ENCODE measurements around the gene PNMA8C.

Gene PNMA8C

DNA sequence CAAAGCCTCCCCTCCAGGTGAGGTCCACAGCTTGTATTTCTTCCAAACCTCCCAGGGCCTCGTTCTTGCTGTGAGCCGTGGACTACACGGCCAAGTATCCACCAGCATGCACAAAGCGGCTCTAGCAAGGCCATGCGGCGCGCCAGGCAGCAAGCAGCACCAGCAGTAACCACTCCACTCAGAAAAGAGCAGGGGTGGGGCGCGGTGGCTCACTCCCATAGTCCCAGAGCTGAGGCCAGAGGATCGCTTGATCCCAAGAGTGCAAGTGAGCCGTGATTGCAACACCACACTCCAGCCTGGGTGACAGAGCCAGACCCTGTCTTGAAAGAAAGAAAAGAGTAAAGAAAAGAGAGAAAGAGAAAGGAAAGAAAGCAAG, 20.1 kb downstream of the PNMA8C start:
- no peak overlapping the region for H2AFZ ChIP-seq (ENCODE audit: low read depth, low read length)
- H3K4me3 ChIP-seq (ENCODE audit: low read depth in 1 of 2, low read length in 2 of 2): no peak overlapping the region
- no peaks in the 10 kb centered on the region for H3K79me2 ChIP-seq (ENCODE audit: insufficient read depth, low read length)
- H3K27ac ChIP-seq (ENCODE audit: low read length): no peak overlapping the region
- no peak overlapping the region for H3K9ac ChIP-seq (ENCODE audit: low read depth, low read length)
- H4K20me1 ChIP-seq (ENCODE audit: insufficient read depth, low read length): no peaks in the 10 kb centered on the region
- H3K27me3 ChIP-seq (ENCODE audit: insufficient read depth, low read length, poor library complexity): peaks cover 10% of the 10 kb centered on the region
- no peak overlapping the region for H3K4me2 ChIP-seq (ENCODE audit: insufficient read depth, low read length)
- H3K9me3 ChIP-seq (ENCODE audit: insufficient read depth, low read length, severe bottlenecking): no peaks in the 10 kb centered on the region
- no peaks in the 10 kb centered on the region for H3K4me1 ChIP-seq (ENCODE audit: insufficient read depth, low read length)
- no peaks in the 10 kb centered on the region for H3K36me3 ChIP-seq (ENCODE audit: insufficient read depth, low read length)
- DNase-seq (no peak), ATAC-seq (ENCODE audit: insufficient read depth, low read depth) (no peak)
- TF ChIP-seq, protein P1, sequence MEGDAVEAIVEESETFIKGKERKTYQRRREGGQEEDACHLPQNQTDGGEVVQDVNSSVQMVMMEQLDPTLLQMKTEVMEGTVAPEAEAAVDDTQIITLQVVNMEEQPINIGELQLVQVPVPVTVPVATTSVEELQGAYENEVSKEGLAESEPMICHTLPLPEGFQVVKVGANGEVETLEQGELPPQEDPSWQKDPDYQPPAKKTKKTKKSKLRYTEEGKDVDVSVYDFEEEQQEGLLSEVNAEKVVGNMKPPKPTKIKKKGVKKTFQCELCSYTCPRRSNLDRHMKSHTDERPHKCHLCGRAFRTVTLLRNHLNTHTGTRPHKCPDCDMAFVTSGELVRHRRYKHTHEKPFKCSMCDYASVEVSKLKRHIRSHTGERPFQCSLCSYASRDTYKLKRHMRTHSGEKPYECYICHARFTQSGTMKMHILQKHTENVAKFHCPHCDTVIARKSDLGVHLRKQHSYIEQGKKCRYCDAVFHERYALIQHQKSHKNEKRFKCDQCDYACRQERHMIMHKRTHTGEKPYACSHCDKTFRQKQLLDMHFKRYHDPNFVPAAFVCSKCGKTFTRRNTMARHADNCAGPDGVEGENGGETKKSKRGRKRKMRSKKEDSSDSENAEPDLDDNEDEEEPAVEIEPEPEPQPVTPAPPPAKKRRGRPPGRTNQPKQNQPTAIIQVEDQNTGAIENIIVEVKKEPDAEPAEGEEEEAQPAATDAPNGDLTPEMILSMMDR (IDR thresholded peaks at IDR 0.05; ENCODE audit: borderline replicate concordance, extremely low read depth, low read length, poor library complexity, severe bottlenecking): no peak
- no peak for TF ChIP-seq EZH2 (IDR thresholded peaks at IDR 0.05; ENCODE audit: borderline replicate concordance, low read depth, low read length, severe bottlenecking)

DNA sequence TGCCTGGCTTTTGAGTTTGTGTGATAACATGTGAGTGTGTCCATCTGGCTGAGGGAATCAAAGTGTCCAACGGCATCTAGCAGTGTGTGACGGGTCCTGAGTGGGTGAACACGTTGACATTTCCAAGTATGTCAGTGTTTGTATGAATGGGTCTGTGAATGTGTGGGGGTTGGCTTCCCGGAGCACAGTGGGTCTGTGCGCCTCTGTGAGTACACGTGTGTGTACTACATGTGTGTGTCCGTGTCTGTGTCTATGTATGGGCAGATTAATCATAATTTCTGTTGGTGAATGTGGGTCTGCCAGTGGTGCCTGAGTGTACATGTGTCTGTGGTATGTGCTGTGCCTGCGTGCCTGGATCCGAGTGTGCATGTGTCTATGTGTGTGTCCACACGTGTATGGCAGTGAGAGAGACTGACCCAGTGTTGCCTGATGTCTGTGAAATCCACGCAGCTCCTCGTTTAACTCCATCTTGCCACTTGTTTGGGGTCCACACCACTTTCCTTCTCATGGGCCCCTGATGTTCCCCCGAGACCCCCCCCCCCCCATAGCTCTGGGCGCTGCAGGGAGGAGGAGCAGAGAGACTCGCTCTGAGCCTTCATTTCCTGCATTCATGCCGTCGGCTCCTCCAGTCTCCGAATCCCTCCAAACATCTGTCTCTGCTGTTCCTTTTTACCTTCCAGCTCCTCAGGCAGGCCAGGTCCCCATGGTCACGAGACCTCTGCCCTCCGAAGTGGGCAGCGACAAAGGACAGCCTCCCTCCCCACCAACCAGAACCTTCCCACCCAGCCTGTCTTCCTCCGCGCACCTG, 20.7 kb downstream of the PNMA8C start:
- H3K36me3 ChIP-seq (ENCODE audit: insufficient read depth, low read length): no peaks in the 10 kb centered on the region
- H3K9ac ChIP-seq (ENCODE audit: low read depth, low read length): no peak overlapping the region
- no peak overlapping the region for H3K4me3 ChIP-seq (ENCODE audit: low read depth in 1 of 2, low read length in 2 of 2)
- H3K4me1 ChIP-seq (ENCODE audit: insufficient read depth, low read length): no peaks in the 10 kb centered on the region
- no peak overlapping the region for H3K4me2 ChIP-seq (ENCODE audit: insufficient read depth, low read length)
- TF ChIP-seq, protein P1 (IDR thresholded peaks at IDR 0.05; ENCODE audit: borderline replicate concordance, extremely low read depth, low read length, poor library complexity, severe bottlenecking): no peak
- TF ChIP-seq EZH2 (IDR thresholded peaks at IDR 0.05; ENCODE audit: borderline replicate concordance, low read depth, low read length, severe bottlenecking): no peak
- no peaks in the 10 kb centered on the region for H3K9me3 ChIP-seq (ENCODE audit: insufficient read depth, low read length, severe bottlenecking)
- no peak overlapping the region for H3K27ac ChIP-seq (ENCODE audit: low read length)
- no peak for ATAC-seq (ENCODE audit: insufficient read depth, low read depth)
- no peak for DNase-seq
- peaks cover 10% of the 10 kb centered on the region for H3K27me3 ChIP-seq (ENCODE audit: insufficient read depth, low read length, poor library complexity)
- H3K79me2 ChIP-seq (ENCODE audit: insufficient read depth, low read length): no peaks in the 10 kb centered on the region
- no peak overlapping the region for H2AFZ ChIP-seq (ENCODE audit: low read depth, low read length)
- no peaks in the 10 kb centered on the region for H4K20me1 ChIP-seq (ENCODE audit: insufficient read depth, low read length)

DNA sequence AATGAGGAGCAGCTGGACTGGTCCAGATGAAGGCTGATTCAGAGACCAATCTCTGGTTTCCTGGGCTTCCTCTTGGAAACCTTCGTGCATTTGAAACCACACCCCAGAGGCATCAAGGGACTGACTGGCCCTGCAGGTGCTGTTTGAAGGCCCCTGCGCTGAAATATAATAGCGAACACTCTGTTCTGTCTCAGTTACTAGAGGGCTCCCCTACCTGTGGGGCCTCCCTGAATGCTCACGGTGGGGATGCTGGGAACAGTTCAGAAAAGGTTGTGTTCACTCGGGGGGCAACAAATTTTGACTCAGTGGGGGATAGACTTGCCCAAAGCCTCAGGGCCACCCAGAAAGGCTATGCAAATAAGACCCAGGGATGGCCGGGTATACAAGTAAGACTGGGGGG, 21.8 kb downstream of the PNMA8C start:
- no peak for TF ChIP-seq EZH2 (IDR thresholded peaks at IDR 0.05; ENCODE audit: borderline replicate concordance, low read depth, low read length, severe bottlenecking)
- TF ChIP-seq, protein P1 (IDR thresholded peaks at IDR 0.05; ENCODE audit: borderline replicate concordance, extremely low read depth, low read length, poor library complexity, severe bottlenecking): no peak
- Histone ChIP-seq H3K4me1 (ENCODE audit: insufficient read depth, low read length) (no peaks in the 10 kb centered on the region), H3K9ac (ENCODE audit: low read depth, low read length) (no peak overlapping the region), H3K27me3 (ENCODE audit: insufficient read depth, low read length, poor library complexity) (peaks cover 10% of the 10 kb centered on the region), H4K20me1 (ENCODE audit: insufficient read depth, low read length) (no peaks in the 10 kb centered on the region), H2AFZ (ENCODE audit: low read depth, low read length) (no peak overlapping the region), H3K79me2 (ENCODE audit: insufficient read depth, low read length) (no peaks in the 10 kb centered on the region), H3K36me3 (ENCODE audit: insufficient read depth, low read length) (no peaks in the 10 kb centered on the region), H3K9me3 (ENCODE audit: insufficient read depth, low read length, severe bottlenecking) (no peaks in the 10 kb centered on the region), H3K4me3 (ENCODE audit: low read depth in 1 of 2, low read length in 2 of 2) (no peak overlapping the region), H3K4me2 (ENCODE audit: insufficient read depth, low read length) (no peak overlapping the region), H3K27ac (ENCODE audit: low read length) (no peak overlapping the region)
- DNase-seq (no peak), ATAC-seq (ENCODE audit: insufficient read depth, low read depth) (no peak)

Data from DND-41 (cell line).